SK-N-MC (cell line): ENCODE measurements around the gene ATP10D.

Source experiments
- DNase-seq: peaks from one replicate; pipeline ENCODE4 v3.0.0-alpha.2; 2011; ENCODE audit warnings: low read depth, low spot score
- H3K27ac ChIP-seq: fragments of 200-600 bp; sonication (generic); 2 replicates; pipeline ENCODE4 v1.5.1; 2016; ENCODE audit warnings: mixed run types
- H3K36me3 ChIP-seq: fragments of 200-600 bp; sonication (generic); 2 replicates; pipeline ENCODE4 v1.6.1; 2017; ENCODE audit warnings: antibody characterized with exemption, low read length, mixed read lengths; ENCODE audit not compliant: insufficient read depth
- H3K4me3 ChIP-seq: fragments of 200-600 bp; sonication (generic); 2 replicates; pipeline ENCODE4 v1.5.1; 2016
- H3K9ac ChIP-seq: fragments of 200-600 bp; sonication (generic); 2 replicates; pipeline ENCODE4 v1.8.0; 2017; ENCODE audit warnings: mixed run types, mixed read lengths; ENCODE audit not compliant: insufficient read length
- H3K9me3 ChIP-seq: fragments of 200-600 bp; sonication (generic); 2 replicates; pipeline ENCODE4 v1.6.1; 2017; ENCODE audit warnings: low read depth, mild to moderate bottlenecking, antibody characterized with exemption, low read length, moderate library complexity, mixed read lengths
- EZH2 ChIP-seq: fragments of 200-600 bp; sonication (generic); IDR thresholded peaks from one replicate; pipeline ENCODE4 v1.6.1; 2017; ENCODE audit warnings: antibody characterized with exemption
- FOXP2 ChIP-seq: optimal IDR thresholded peaks from 2 replicates; pipeline ENCODE3; 2011; ENCODE audit warnings: mild to moderate bottlenecking, moderate library complexity; ENCODE audit not compliant: insufficient read depth; ENCODE audit errors: extremely low read length, control extremely low read depth
- POLR2AphosphoS5 ChIP-seq: IDR thresholded peaks from 2 replicates; pipeline ENCODE4 v1.6.1; 2012; ENCODE audit warnings: mild to moderate bottlenecking, low read depth, low read length, borderline replicate concordance

Gene ATP10D

DNA sequence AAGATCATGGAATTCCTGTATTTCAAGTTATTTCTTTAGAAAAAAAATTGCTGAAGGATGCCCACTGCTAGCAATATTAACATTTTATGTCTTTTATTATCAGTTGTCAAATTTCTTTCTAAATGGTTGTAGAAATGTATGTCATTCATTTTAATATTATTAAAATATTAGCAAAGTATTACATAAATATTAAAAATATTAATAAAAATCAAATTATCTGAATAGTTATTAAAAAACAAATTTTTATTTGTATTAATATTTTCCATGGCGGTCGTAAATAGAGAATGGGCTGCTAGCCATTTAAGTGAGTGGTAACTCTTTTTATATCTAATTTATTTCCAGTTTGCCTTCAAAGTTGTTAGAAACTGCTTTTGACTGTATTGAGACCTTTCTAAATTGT is 72.2 kb downstream of the ATP10D start:
- no peak for TF ChIP-seq EZH2
- TF ChIP-seq FOXP2, result no peak
- TF ChIP-seq POLR2AphosphoS5, result no peak

DNA sequence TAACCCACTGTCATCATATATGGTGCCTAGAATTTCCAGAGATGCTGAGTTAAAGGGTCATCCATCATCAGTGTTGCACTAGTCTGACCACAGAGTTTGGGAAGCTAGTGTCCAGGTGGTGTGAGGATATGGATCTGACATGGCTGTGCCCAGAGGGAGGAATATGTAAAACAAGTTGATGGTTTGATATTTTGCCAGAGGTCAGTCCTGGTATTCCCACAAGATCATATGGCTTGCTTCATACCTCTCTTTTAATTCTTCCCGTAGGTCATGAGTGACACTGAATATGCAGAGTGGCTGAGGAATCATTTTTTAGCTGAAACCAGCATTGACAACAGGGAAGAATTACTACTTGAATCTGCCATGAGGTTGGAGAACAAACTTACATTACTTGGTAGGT is 75.6 kb downstream of the ATP10D start:
- H3K4me3 ChIP-seq, result no peak overlapping the region
- H3K9ac ChIP-seq, result no peak overlapping the region
- no peak overlapping the region for H3K27ac ChIP-seq
- no peaks in the 10 kb centered on the region for H3K9me3 ChIP-seq
- no peaks in the 10 kb centered on the region for H3K36me3 ChIP-seq
- no peak for DNase-seq
- TF ChIP-seq EZH2, result no peak
- TF ChIP-seq FOXP2, result no peak
- TF ChIP-seq POLR2AphosphoS5, result no peak

More for the DNA sequence above, 72.2 kb downstream of the ATP10D start:
- Histone ChIP-seq H3K36me3 (no peaks in the 10 kb centered on the region), H3K27ac (no peak overlapping the region), H3K9me3 (no peaks in the 10 kb centered on the region), H3K4me3 (no peak overlapping the region), H3K9ac (no peak overlapping the region)
- DNase-seq, result no peak

DNA sequence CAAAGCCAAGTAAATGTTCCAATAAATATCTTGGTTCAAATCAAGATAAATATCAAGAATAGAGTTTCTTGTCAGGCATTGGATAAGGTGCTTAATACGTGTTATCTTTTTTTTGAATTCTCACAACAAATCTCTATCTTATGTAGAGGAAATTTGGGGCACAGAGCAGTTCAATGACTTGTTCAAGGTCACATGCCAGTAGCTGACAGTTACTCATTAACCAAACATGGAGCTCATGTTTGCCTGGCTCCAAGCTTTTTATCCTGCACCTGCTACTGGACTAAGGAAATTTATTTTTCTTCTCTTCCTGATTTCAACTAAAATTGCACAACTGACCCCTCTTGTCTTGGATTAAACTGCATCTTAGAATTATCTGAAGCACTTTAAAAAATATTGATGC is 76.3 kb downstream of the ATP10D start:
- H3K27ac ChIP-seq, result no peak overlapping the region
- H3K4me3 ChIP-seq, result no peak overlapping the region
- no peak overlapping the region for H3K9ac ChIP-seq
- DNase-seq, result no peak
- TF ChIP-seq FOXP2 (no peak), EZH2 (no peak), POLR2AphosphoS5 (no peak)
- H3K36me3 ChIP-seq, result no peaks in the 10 kb centered on the region
- no peaks in the 10 kb centered on the region for H3K9me3 ChIP-seq

DNA sequence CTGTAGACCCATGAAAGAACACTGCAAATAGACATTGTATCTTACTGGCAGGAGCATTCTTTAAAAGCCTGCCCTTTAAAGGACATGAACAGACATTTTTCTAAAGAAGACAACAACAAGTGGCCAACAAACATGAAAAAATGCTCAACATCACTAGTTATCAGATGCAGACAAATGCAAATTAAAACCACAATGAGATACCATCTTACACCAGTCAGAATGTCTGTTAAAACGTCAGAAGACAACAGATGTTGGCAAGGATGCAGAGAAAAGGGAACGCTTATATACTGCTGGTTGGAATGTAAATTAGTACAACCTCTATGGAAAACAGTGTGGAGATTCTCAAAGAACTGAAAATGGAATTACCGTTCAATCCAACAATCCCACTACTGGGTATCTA is 77.2 kb downstream of the ATP10D start:
- TF ChIP-seq POLR2AphosphoS5, result no peak
- TF ChIP-seq FOXP2, result no peak
- TF ChIP-seq EZH2, result no peak
- no peak for DNase-seq
- Histone ChIP-seq H3K9me3 (no peaks in the 10 kb centered on the region), H3K27ac (no peak overlapping the region), H3K9ac (no peak overlapping the region), H3K36me3 (no peaks in the 10 kb centered on the region), H3K4me3 (no peak overlapping the region)

DNA sequence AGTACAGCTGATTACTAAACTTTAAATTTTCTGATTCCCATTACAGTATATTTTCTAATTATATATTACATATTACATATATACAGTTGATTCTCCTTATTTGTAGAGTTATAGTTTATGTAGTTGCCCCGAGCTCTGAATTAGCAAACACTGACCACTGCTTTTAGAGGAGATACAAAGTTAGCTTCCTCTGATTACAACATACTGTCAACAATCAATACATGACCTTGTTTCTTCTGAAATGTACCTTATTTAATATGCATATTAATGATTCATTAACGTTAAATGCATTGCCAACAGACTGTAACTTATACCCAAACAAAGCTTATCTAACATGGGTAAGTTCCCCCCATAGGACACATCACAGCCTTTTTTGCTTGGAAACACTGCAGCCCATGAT is 81.5 kb downstream of the ATP10D start:
- H3K27ac ChIP-seq, result no peak overlapping the region
- H3K9ac ChIP-seq, result no peak overlapping the region
- H3K36me3 ChIP-seq, result no peaks in the 10 kb centered on the region
- TF ChIP-seq FOXP2 (no peak), POLR2AphosphoS5 (no peak), EZH2 (no peak)
- DNase-seq, result no peak
- no peaks in the 10 kb centered on the region for H3K9me3 ChIP-seq
- H3K4me3 ChIP-seq, result no peak overlapping the region

DNA sequence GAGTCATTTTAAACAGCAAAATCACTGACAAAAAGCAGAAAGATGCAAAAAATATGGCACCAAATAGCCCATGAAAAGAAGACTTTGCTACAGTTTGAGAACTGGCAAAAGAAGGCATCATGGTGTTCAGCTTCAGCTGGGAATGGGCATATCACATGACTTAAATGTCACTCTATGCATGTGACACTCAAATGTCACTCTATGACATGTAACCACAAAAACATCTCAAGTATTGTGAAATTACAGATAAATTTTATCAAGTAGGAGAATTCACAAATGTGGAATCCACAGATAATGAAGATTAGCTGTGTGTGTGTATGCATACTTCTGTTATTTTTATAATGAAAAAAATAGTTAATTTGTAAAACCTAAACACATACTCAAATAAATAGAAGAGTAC is 81.9 kb downstream of the ATP10D start:
- no peak for DNase-seq
- H3K4me3 ChIP-seq, result no peak overlapping the region
- no peaks in the 10 kb centered on the region for H3K36me3 ChIP-seq
- no peak overlapping the region for H3K27ac ChIP-seq
- H3K9me3 ChIP-seq, result no peaks in the 10 kb centered on the region
- no peak for TF ChIP-seq FOXP2
- TF ChIP-seq POLR2AphosphoS5, result no peak
- TF ChIP-seq EZH2, result no peak
- no peak overlapping the region for H3K9ac ChIP-seq

DNA sequence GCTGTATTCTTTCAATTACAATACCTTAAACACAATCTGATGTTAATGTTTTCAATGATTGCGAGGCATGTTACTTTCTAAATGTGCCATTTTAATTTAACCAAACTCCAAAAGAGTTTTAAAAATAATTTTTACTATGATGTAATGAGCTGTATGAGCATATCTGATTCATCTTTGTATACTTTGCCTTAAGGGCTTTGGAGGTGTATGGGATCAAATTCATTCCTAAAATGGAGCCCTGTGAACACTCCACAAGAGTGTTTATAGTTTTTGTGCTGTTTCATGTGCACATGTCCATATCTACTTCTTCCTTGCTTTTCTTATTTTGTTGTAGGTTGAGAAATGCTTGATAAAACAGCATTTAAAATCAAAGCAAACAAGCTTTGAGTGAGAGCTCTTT is 82.4 kb downstream of the ATP10D start:
- DNase-seq, result no peak
- H3K27ac ChIP-seq, result no peak overlapping the region
- no peaks in the 10 kb centered on the region for H3K9me3 ChIP-seq
- H3K9ac ChIP-seq, result no peak overlapping the region
- no peak for TF ChIP-seq EZH2
- H3K4me3 ChIP-seq, result no peak overlapping the region
- no peaks in the 10 kb centered on the region for H3K36me3 ChIP-seq

DNA sequence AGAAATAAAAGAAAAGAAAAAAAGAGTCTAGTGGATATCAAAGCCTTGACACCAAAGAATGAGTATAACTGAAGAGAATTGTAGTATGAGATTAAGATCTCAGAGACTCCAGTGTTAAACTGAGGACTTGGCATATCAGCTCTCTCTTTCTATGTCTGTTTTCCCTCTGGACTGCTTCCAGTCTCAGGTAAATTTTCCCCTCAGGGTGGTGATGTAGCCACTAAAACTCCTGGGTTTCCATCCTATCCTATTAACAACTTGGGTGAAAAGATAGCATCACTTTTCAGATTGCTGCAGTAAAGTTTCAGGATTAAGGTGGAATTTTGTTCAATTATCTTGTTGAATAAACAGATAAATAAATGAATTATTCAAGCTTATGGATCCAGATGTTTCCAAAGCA is 85.7 kb downstream of the ATP10D start:
- no peak overlapping the region for H3K9ac ChIP-seq
- H3K9me3 ChIP-seq, result no peaks in the 10 kb centered on the region
- TF ChIP-seq FOXP2 (no peak), EZH2 (no peak), POLR2AphosphoS5 (no peak)
- H3K36me3 ChIP-seq, result no peaks in the 10 kb centered on the region
- DNase-seq, result no peak
- no peak overlapping the region for H3K27ac ChIP-seq
- H3K4me3 ChIP-seq, result no peak overlapping the region

DNA sequence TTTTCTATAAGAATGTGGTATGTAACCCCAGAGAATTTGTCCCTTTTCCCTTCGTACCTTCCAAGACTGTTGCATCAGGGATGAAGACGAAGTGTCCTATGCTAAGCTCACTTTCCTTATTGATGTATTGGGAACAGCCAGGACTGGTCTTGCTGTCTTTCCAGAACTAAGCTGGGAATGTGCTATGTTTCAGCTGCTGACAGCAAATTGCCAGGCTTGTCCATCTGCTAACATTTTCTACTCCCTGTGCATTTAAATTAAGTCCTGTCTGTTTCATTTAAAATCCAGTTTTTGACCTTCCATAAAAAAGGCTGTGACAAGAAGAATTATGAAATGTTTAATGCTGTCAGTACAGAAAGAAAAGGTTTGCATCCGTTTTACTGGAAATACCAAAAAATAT is 87.9 kb downstream of the ATP10D start:
- TF ChIP-seq EZH2, result no peak
- TF ChIP-seq POLR2AphosphoS5, result no peak
- TF ChIP-seq FOXP2, result no peak
- H3K27ac ChIP-seq, result no peak overlapping the region
- no peaks in the 10 kb centered on the region for H3K36me3 ChIP-seq
- no peak overlapping the region for H3K4me3 ChIP-seq
- H3K9me3 ChIP-seq, result no peaks in the 10 kb centered on the region
- no peak for DNase-seq
- no peak overlapping the region for H3K9ac ChIP-seq
